Keratinocyte (primary cell): ENCODE data around the gene DNAJC12. TPM values are rescaled to one million over a fixed set of nuclear protein-coding genes. Genes with fewer than 3 reads are reported as not detected.
"Not testable (repeated sequence)": the region's sequence is repeated elsewhere in the genome, so short reads cannot be mapped to it uniquely, and the experiment has no call there.

Experiments used
- DNase-seq: peaks from one replicate; pipeline ENCODE4 v3.0.0-alpha.2; 2011; ENCODE audit warnings: low read depth, missing footprints, low spot score
- FAIRE-seq: peaks from 2 replicates; lab custom pipeline; 2011; peaks lifted over from hg19 to GRCh38; lab: Jason Lieb, UNC
- H2AFZ ChIP-seq: 2 replicates; pipeline ENCODE4 v1.6.0; 2012; ENCODE audit warnings: low read length, control low read depth, inconsistent platforms; ENCODE audit not compliant: control insufficient read depth
- H3K27ac ChIP-seq: 2 replicates; pipeline ENCODE4 v1.5.1; 2011; ENCODE audit warnings: low read length; ENCODE audit not compliant: control insufficient read depth, insufficient read depth
- H3K27me3 ChIP-seq: 3 replicates; pipeline ENCODE4 v1.6.0; 2011; ENCODE audit warnings: low read length; ENCODE audit not compliant: control insufficient read depth, insufficient read depth; ENCODE audit errors: extremely low read depth
- H3K36me3 ChIP-seq, 2 experiments: 2 replicates in 1 of 2; 3 replicates in 1 of 2; pipeline ENCODE4 v1.5.1; 2011; ENCODE audit warnings: low read length in 2 of 2, mild to moderate bottlenecking in 1 of 2; ENCODE audit not compliant: control insufficient read depth in 2 of 2, insufficient read depth in 2 of 2; ENCODE audit errors: extremely low read depth in 1 of 2
- H3K4me1 ChIP-seq: 3 replicates; pipeline ENCODE4 v1.5.1; 2011; ENCODE audit warnings: low read length; ENCODE audit not compliant: control insufficient read depth, insufficient read depth; ENCODE audit errors: extremely low read depth
- H3K4me2 ChIP-seq: 3 replicates; pipeline ENCODE4 v1.6.0; 2011; ENCODE audit warnings: low read depth, low read length; ENCODE audit not compliant: control insufficient read depth, insufficient read depth; ENCODE audit errors: extremely low read depth
- H3K4me3 ChIP-seq, 3 experiments: fragments of 200-600 bp in 1 of 3; sonication (generic) in 1 of 3; 2 replicates in 2 of 3; 3 replicates in 1 of 3; pipeline ENCODE4 v1.5.1; 2011 to 2016; ENCODE audit warnings: low read length in 3 of 3, mild to moderate bottlenecking in 3 of 3, control low read depth in 2 of 3, inconsistent platforms in 1 of 3, low read depth in 1 of 3, mixed read lengths in 1 of 3, mixed run types in 1 of 3, moderate library complexity in 1 of 3; ENCODE audit not compliant: control insufficient read depth in 2 of 3, insufficient read depth in 2 of 3; ENCODE audit errors: extremely low read depth in 1 of 3
- H3K79me2 ChIP-seq: 2 replicates; pipeline ENCODE4 v1.6.0; 2012; ENCODE audit warnings: low read length; ENCODE audit not compliant: control insufficient read depth, insufficient read depth
- H3K9ac ChIP-seq: 3 replicates; pipeline ENCODE4 v1.6.0; 2011; ENCODE audit warnings: low read length; ENCODE audit not compliant: control insufficient read depth, insufficient read depth; ENCODE audit errors: extremely low read depth
- H3K9me1 ChIP-seq: 3 replicates; pipeline ENCODE4 v1.6.0; 2011; ENCODE audit warnings: low read length; ENCODE audit not compliant: control insufficient read depth, insufficient read depth; ENCODE audit errors: extremely low read depth
- H3K9me3 ChIP-seq: 2 replicates; pipeline ENCODE4 v1.5.1; 2012; ENCODE audit warnings: low read depth, low read length; ENCODE audit not compliant: control insufficient read depth
- H4K20me1 ChIP-seq: 3 replicates; pipeline ENCODE4 v1.6.0; 2011; ENCODE audit warnings: low read length; ENCODE audit not compliant: control insufficient read depth, insufficient read depth; ENCODE audit errors: extremely low read depth
- EZH2 ChIP-seq: IDR thresholded peaks from one replicate; pipeline ENCODE4 v1.6.1; 2012; ENCODE audit warnings: inconsistent platforms, mild to moderate bottlenecking, low read length, moderate library complexity
- dilution Hi-C: fragments of 300-500 bp; cut with MboI; formaldehyde crosslinking; loops from one replicate; pipeline ENCODE4 v1.7.0; 2020; ENCODE audit warnings: low sequenced_read_pairs; ENCODE audit not compliant: extremely low pct_ligation_motif_present
- polyA plus RNA-seq, 5 experiments: library from polyadenylated mRNA; depleted of rRNA in 3 of 5; stranded (reverse) in 3 of 5; stranded (forward) in 1 of 5; unstranded in 1 of 5; fragments of >200 nt; gene quantifications; 1 replicate in 1 of 5; 2 replicates in 3 of 5; 3 replicates in 1 of 5; pipeline versions ENCODE4 v1.2.1 to v1.2.3, GENCODE V29; 2011 to 2012; ENCODE audit warnings: missing spikeins in 2 of 5, low read depth in 1 of 5, low replicate concordance in 1 of 5
- TF ChIP-seq, protein P1 (sequence below), 3 experiments: IDR thresholded peaks in 1 of 3; conservative IDR thresholded peaks in 1 of 3; optimal IDR thresholded peaks in 1 of 3; 2 replicates in 2 of 3; 3 replicates in 1 of 3; pipeline versions ENCODE3 to v1.5.1; 2011; ENCODE audit warnings: low read length in 3 of 3, mild to moderate bottlenecking in 3 of 3, moderate library complexity in 2 of 3, control low read depth in 1 of 3, inconsistent platforms in 1 of 3; ENCODE audit not compliant: insufficient read depth in 2 of 3; ENCODE audit errors: extremely low read depth in 1 of 3

DNAJC12 gene
- polyA plus RNA-seq, 1 donor (not counting 4 experiments of a cell fraction or from before 2014, with no cell fraction given) = 0.31 TPM

DNA sequence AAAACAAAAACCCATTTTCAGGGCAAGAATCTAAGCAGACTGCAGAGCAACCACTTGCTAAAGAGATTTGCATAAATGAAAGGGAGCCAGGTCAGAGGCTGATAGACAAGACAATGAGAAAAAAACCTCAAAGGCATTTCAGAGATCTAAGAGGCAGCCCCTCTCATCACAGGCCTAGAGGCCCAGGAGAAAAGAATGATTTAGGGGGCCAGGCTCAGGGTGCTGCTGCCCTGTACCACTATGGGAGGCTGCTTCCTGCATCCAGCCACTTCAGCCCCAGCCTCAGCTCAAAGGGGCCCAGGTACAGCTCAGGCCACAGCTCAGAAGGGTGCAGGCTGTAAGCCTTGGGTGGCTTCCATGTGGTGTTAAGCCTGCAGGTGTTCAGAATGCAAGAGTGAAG, 3.7 kb upstream of the DNAJC12 start:
- H3K9ac ChIP-seq = no peak overlapping the region
- DNase-seq = no peak
- no peaks in the 10 kb centered on the region for H3K4me1 ChIP-seq
- no peak overlapping the region for H3K27ac ChIP-seq
- no peak overlapping the region for H3K4me3 ChIP-seq
- no peak overlapping the region for H3K4me2 ChIP-seq
- dilution Hi-C loops = no loop called here
- TF ChIP-seq, protein P1, sequence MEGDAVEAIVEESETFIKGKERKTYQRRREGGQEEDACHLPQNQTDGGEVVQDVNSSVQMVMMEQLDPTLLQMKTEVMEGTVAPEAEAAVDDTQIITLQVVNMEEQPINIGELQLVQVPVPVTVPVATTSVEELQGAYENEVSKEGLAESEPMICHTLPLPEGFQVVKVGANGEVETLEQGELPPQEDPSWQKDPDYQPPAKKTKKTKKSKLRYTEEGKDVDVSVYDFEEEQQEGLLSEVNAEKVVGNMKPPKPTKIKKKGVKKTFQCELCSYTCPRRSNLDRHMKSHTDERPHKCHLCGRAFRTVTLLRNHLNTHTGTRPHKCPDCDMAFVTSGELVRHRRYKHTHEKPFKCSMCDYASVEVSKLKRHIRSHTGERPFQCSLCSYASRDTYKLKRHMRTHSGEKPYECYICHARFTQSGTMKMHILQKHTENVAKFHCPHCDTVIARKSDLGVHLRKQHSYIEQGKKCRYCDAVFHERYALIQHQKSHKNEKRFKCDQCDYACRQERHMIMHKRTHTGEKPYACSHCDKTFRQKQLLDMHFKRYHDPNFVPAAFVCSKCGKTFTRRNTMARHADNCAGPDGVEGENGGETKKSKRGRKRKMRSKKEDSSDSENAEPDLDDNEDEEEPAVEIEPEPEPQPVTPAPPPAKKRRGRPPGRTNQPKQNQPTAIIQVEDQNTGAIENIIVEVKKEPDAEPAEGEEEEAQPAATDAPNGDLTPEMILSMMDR (optimal IDR thresholded peaks at IDR 0.05 in 1 of 3, IDR thresholded peaks at IDR 0.05 in 1 of 3, conservative IDR thresholded peaks at IDR 0.05 in 1 of 3; ENCODE audit: extremely low read depth in 1 of 3, insufficient read depth in 2 of 3, low read length in 3 of 3) = no peak
- TF ChIP-seq EZH2 = no peak
- FAIRE-seq = no peak
- H3K79me2 ChIP-seq = no peaks in the 10 kb centered on the region
- no peaks in the 10 kb centered on the region for H3K36me3 ChIP-seq
- H2AFZ ChIP-seq = no peak overlapping the region
- no peaks in the 10 kb centered on the region for H3K9me3 ChIP-seq
- no peaks in the 10 kb centered on the region for H3K9me1 ChIP-seq
- no peaks in the 10 kb centered on the region for H3K27me3 ChIP-seq
- H4K20me1 ChIP-seq = no peaks in the 10 kb centered on the region

DNA sequence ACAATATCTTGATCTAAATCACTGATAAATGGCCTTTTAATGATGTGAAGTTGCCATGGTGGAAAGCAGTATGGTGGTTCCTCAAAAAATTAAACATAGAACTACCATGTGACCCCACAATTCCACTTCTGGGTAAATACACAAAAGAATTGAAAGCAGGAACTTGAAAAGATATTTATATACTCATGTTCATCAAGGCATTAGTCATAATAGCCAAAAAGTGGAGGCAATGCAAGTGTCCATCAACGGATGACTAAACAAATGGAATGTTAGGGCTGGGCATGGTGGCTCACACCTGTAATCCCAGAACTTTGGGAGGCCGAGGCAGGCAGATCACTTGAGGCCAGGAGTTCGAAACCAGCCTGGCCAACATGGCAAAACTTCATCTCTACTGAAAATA, 2.0 kb upstream of the DNAJC12 start:
- Histone ChIP-seq H3K27ac (no peak overlapping the region), H3K9ac (no peak overlapping the region), H4K20me1 (no peaks in the 10 kb centered on the region), H3K79me2 (no peaks in the 10 kb centered on the region), H3K36me3 (no peaks in the 10 kb centered on the region), H3K9me3 (no peaks in the 10 kb centered on the region), H2AFZ (no peak overlapping the region), H3K27me3 (no peaks in the 10 kb centered on the region), H3K4me2 (no peak overlapping the region), H3K9me1 (no peaks in the 10 kb centered on the region), H3K4me1 (no peaks in the 10 kb centered on the region), H3K4me3 (no peak overlapping the region)
- no peak for DNase-seq
- TF ChIP-seq, protein P1 (optimal IDR thresholded peaks at IDR 0.05 in 1 of 3, IDR thresholded peaks at IDR 0.05 in 1 of 3, conservative IDR thresholded peaks at IDR 0.05 in 1 of 3; ENCODE audit: extremely low read depth in 1 of 3, insufficient read depth in 2 of 3, low read length in 3 of 3) = no peak
- no peak for TF ChIP-seq EZH2
- dilution Hi-C loops = loop anchor here (10.0 kb wide), 1 partner anchor 55 kb away; no protein-coding TSS in a partner anchor
- FAIRE-seq = no peak

DNA sequence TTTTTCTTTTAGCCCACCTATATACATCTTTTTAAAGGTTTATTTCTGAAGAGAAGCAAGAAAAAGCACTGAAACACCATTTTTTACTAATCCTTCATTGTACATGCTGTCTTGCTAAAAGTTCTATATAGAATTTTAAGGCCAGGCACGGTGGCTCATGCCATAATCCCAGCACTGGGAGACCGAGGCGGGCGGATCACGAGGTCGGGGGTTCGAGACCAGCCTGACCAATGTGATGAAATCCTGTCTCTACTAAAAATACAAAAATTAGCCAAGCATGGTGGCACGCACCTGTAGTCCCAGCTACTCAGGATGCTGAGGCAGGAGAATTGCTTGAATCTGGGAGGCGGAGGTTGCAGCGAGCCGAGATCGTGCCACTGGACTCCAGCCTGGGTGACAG, 1.5 kb upstream of the DNAJC12 start:
- H2AFZ ChIP-seq, FAIRE-seq, H3K9me3 ChIP-seq, H3K9me1 ChIP-seq, H3K4me1 ChIP-seq, H3K27me3 ChIP-seq, H3K4me2 ChIP-seq, DNase-seq, H3K36me3 ChIP-seq, H4K20me1 ChIP-seq, H3K9ac ChIP-seq, H3K79me2 ChIP-seq, H3K27ac ChIP-seq, H3K4me3 ChIP-seq: not testable (repeated sequence)
- dilution Hi-C loops = loop anchor here (10.0 kb wide), 1 partner anchor 55 kb away; no protein-coding TSS in a partner anchor
